Fibroblast of villous mesenchyme (primary cell): ENCODE data around the gene SLC38A11. TPM values are rescaled to one million over a fixed set of nuclear protein-coding genes. Genes with fewer than 3 reads are reported as not detected.

Source experiments
- DNase-seq: peaks from one replicate; pipeline ENCODE4 v3.0.0-alpha.2; 2010; ENCODE audit warnings: low read depth
- H3K4me3 ChIP-seq: 2 replicates; pipeline ENCODE4 v1.5.1; 2011; ENCODE audit warnings: low read depth, mild to moderate bottlenecking, low read length
- CTCF ChIP-seq: IDR thresholded peaks from 2 replicates; pipeline ENCODE4 v1.5.1; 2012; ENCODE audit warnings: low read depth, mild to moderate bottlenecking, low read length; ENCODE audit not compliant: insufficient read depth
- total RNA-seq: library from RNA; depleted of rRNA; stranded (reverse); fragments of >200 nt; gene quantifications from 2 replicates; pipeline ENCODE4 v1.2.3, GENCODE V29; 2012

Gene SLC38A11
- total RNA-seq, 1 donor: under 0.01 TPM

- peak; percentile 95 for DNase-seq
- H3K4me3 ChIP-seq: peak overlapping the region; percentile 15
- no peak for TF ChIP-seq CTCF
Measured at GRCh38 chr2:164910101-164910899, 45.0 kb downstream of the SLC38A11 start.

GRCh38 chr2:164906947-164907346 is 48.4 kb downstream of the SLC38A11 start:
- DNase-seq: no peak
- no peak overlapping the region for H3K4me3 ChIP-seq
- no peak for TF ChIP-seq CTCF

- DNase-seq: no peak
Measured at GRCh38 chr2:164905307-164905706, 50.0 kb downstream of the SLC38A11 start.

GRCh38 chr2:164903951-164904350 is 51.4 kb downstream of the SLC38A11 start:
- TF ChIP-seq CTCF: no peak
- no peak for DNase-seq
- H3K4me3 ChIP-seq: no peak overlapping the region

More at GRCh38 chr2:164905307-164905706, 50.0 kb downstream of the SLC38A11 start:
- TF ChIP-seq CTCF: no peak
- no peak overlapping the region for H3K4me3 ChIP-seq

GRCh38 chr2:164903204-164903603 is 52.1 kb downstream of the SLC38A11 start:
- peak; percentile 89 for DNase-seq
- no peak overlapping the region for H3K4me3 ChIP-seq
- TF ChIP-seq CTCF: no peak

- DNase-seq: no peak
- TF ChIP-seq CTCF: no peak
- H3K4me3 ChIP-seq: no peak overlapping the region
Measured at GRCh38 chr2:164899121-164899520, 56.2 kb downstream of the SLC38A11 start.
